ENCODE data around the gene VIP.

Gene VIP

DNA sequence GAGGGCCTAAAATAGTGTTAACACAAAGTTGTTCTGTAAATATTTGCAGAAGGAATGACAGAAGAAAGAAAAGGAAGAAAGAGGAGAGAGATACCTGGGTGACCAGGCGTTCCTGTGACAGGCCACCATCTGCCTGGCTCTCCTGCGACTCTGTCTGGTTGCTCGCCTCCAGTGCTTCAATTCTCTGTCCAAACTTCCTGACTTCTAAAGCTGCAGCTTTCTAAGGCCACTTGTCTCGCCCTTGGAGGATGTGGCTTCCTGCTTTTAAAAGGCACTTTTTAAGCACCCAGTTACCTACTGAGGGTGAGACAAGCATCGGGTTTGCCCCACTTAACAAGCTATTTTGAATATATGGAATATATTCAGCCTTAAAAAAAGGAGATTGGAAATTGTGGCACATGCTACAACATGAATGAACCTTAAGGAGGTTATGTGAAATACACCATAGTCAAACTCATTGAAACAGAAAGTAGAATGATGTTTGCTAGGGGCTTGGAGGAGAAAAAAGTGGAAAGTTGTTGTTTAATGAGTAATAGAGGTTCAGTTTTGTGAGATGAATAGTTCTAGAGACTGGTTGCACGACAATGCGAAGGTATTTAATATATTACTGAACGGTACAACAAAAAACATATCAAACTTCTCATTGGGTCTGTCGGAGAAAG lies 32.8 kb downstream of the VIP start:
- no peak for DNase-seq

DNA sequence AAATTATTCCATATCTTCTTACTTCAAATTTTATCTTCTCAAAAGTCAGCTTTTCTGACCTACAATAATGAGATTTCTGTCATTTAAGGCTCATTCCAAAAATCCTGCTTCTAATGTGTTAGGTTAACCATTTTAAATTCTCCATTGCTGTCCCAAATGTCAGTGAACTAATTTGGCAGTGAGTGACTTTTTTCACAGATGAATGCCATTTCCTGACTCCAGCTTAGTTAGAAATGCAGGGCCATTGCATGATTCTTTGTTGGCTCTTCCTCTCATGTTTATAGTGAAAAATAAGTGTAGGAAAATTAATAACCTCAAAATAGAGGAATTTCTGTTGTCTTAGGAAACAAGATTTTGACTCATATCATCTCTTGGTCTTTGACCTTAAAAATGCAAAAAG lies 44.1 kb downstream of the VIP start:
- no peak for DNase-seq

GRCh38 chr6:152804150-152804549 lies 53.6 kb downstream of the VIP start:
- no peak for DNase-seq
